H9 (cell line): Measurements from ENCODE around the gene UGT1A6. TPM values are rescaled to one million over a fixed set of nuclear protein-coding genes. Genes with fewer than 3 reads are reported as not detected.

ENCODE experiments used
- DNase-seq: peaks from one replicate; pipeline ENCODE4 v3.0.0-alpha.2; 2017
- H2AFZ ChIP-seq: one replicate; pipeline ENCODE4 v1.6.1; 2013; ENCODE audit warnings: mild to moderate bottlenecking, low read length, control low read depth, moderate library complexity
- H2AK5ac ChIP-seq: 2 replicates; pipeline ENCODE4 v1.6.1; 2013; ENCODE audit warnings: low read length, control low read depth, mixed read lengths; ENCODE audit not compliant: insufficient read length
- H2BK120ac ChIP-seq: one replicate; pipeline ENCODE4 v1.6.1; 2013; ENCODE audit warnings: low read depth, mild to moderate bottlenecking, low read length, control low read depth, inconsistent platforms; ENCODE audit not compliant: poor library complexity, severe bottlenecking
- H2BK12ac ChIP-seq: 2 replicates; pipeline ENCODE4 v1.6.1; 2013; ENCODE audit warnings: low read length, control low read depth, mixed read lengths, low read depth; ENCODE audit not compliant: insufficient read length
- H2BK15ac ChIP-seq: 2 replicates; pipeline ENCODE4 v1.6.1; 2013; ENCODE audit warnings: low read depth, low read length, control low read depth
- H2BK20ac ChIP-seq: one replicate; pipeline ENCODE4 v1.6.1; 2013; ENCODE audit warnings: low read depth, mild to moderate bottlenecking, low read length, control low read depth, inconsistent platforms; ENCODE audit not compliant: poor library complexity, severe bottlenecking
- H2BK5ac ChIP-seq: 2 replicates; pipeline ENCODE4 v1.6.1; 2013; ENCODE audit warnings: low read length, control low read depth, mixed read lengths; ENCODE audit not compliant: insufficient read length
- H3K14ac ChIP-seq: 2 replicates; pipeline ENCODE4 v1.6.1; 2013; ENCODE audit warnings: low read length, control low read depth; ENCODE audit not compliant: insufficient read depth
- H3K18ac ChIP-seq: 2 replicates; pipeline ENCODE4 v1.6.1; 2013; ENCODE audit warnings: low read depth, mild to moderate bottlenecking, mixed read lengths, low read length, control low read depth; ENCODE audit not compliant: insufficient read length
- H3K23ac ChIP-seq: 2 replicates; pipeline ENCODE4 v1.6.1; 2013; ENCODE audit warnings: low read length, control low read depth, mixed read lengths, low read depth; ENCODE audit not compliant: insufficient read length
- H3K23me2 ChIP-seq: 2 replicates; pipeline ENCODE4 v1.6.1; 2013; ENCODE audit warnings: low read depth, mild to moderate bottlenecking, mixed read lengths, low read length, control low read depth; ENCODE audit not compliant: insufficient read length, poor library complexity, severe bottlenecking
- H3K27ac ChIP-seq: 2 replicates; pipeline ENCODE4 v1.5.1; 2013; ENCODE audit warnings: low read length, control low read depth, mixed read lengths, low read depth; ENCODE audit not compliant: insufficient read length
- H3K27me3 ChIP-seq: 2 replicates; pipeline ENCODE4 v1.6.1; 2013; ENCODE audit warnings: low read length, control low read depth, inconsistent platforms; ENCODE audit not compliant: insufficient read depth
- H3K4ac ChIP-seq: 2 replicates; pipeline ENCODE4 v1.6.1; 2013; ENCODE audit warnings: low read depth, mild to moderate bottlenecking, control low read depth, inconsistent platforms, low read length, moderate library complexity
- H3K4me1 ChIP-seq: 2 replicates; pipeline ENCODE4 v1.6.1; 2013; ENCODE audit warnings: low read length, control low read depth, inconsistent platforms; ENCODE audit not compliant: insufficient read depth
- H3K4me2 ChIP-seq: 2 replicates; pipeline ENCODE4 v1.6.1; 2013; ENCODE audit warnings: low read length, control low read depth, mixed read lengths; ENCODE audit not compliant: insufficient read length, insufficient read depth
- H3K56ac ChIP-seq: 2 replicates; pipeline ENCODE4 v1.6.1; 2013; ENCODE audit warnings: low read depth, mild to moderate bottlenecking, mixed read lengths, low read length, control low read depth; ENCODE audit not compliant: insufficient read length
- H3K79me1 ChIP-seq: 2 replicates; pipeline ENCODE4 v1.6.1; 2013; ENCODE audit warnings: low read depth, mild to moderate bottlenecking, moderate library complexity, low read length, control low read depth, inconsistent platforms; ENCODE audit not compliant: insufficient read depth, poor library complexity, severe bottlenecking
- H3K79me2 ChIP-seq: 2 replicates; pipeline ENCODE4 v1.6.1; 2013; ENCODE audit warnings: low read length, control low read depth, inconsistent platforms; ENCODE audit not compliant: insufficient read depth
- H3K9ac ChIP-seq: 2 replicates; pipeline ENCODE4 v1.6.1; 2013; ENCODE audit warnings: low read length, control low read depth, mixed read lengths; ENCODE audit not compliant: insufficient read length; ENCODE audit errors: extremely low read depth
- H3K9me3 ChIP-seq: one replicate; pipeline ENCODE4 v1.6.1; 2013; ENCODE audit warnings: low read depth, low read length, inconsistent platforms; ENCODE audit not compliant: control insufficient read depth
- H3T11ph ChIP-seq: one replicate; pipeline ENCODE4 v1.6.1; 2013; ENCODE audit warnings: mild to moderate bottlenecking, low read length, control low read depth, inconsistent platforms
- H4K20me1 ChIP-seq: one replicate; pipeline ENCODE4 v1.6.1; 2013; ENCODE audit not compliant: control insufficient read depth, insufficient read length, insufficient read depth
- H4K5ac ChIP-seq: 2 replicates; pipeline ENCODE4 v1.6.1; 2013; ENCODE audit warnings: low read depth, mild to moderate bottlenecking, mixed read lengths, low read length, control low read depth; ENCODE audit not compliant: insufficient read length
- H4K8ac ChIP-seq: replicated peaks from 2 replicates; pipeline ENCODE4 v1.6.1; 2013; ENCODE audit warnings: low read length, control low read depth, mixed read lengths, low read depth; ENCODE audit not compliant: insufficient read length
- H4K91ac ChIP-seq: 2 replicates; pipeline ENCODE4 v1.6.1; 2013; ENCODE audit warnings: low read depth, mild to moderate bottlenecking, moderate library complexity, mixed read lengths, low read length, control low read depth; ENCODE audit not compliant: insufficient read length
- H3K27ac Mint-ChIP-seq, 3 experiments: 2 replicates in 2 of 3; 3 replicates in 1 of 3; pipeline ENCODE4 v1.8.0; 2020 to 2021; ENCODE audit warnings: mixed read lengths in 3 of 3, mild to moderate bottlenecking in 1 of 3, moderate library complexity in 1 of 3
- H3K27me3 Mint-ChIP-seq: 2 replicates; pipeline ENCODE4 v1.8.0; 2021; ENCODE audit warnings: low read depth, mild to moderate bottlenecking, moderate library complexity, mixed read lengths
- H3K36me3 Mint-ChIP-seq, 3 experiments: 2 replicates in 2 of 3; 3 replicates in 1 of 3; pipeline ENCODE4 v1.8.0; 2020 to 2021; ENCODE audit warnings: low read depth in 3 of 3, mixed read lengths in 3 of 3; ENCODE audit not compliant: insufficient read depth in 1 of 3
- H3K4me1 Mint-ChIP-seq, 2 experiments: 2 replicates each; pipeline ENCODE4 v1.8.0; 2020; ENCODE audit warnings: mixed read lengths in 2 of 2
- H3K4me3 Mint-ChIP-seq, 2 experiments: 2 replicates in 1 of 2; 3 replicates in 1 of 2; pipeline ENCODE4 v1.8.0; 2020 to 2021; ENCODE audit warnings: mild to moderate bottlenecking in 2 of 2, mixed read lengths in 2 of 2, moderate library complexity in 1 of 2
- H3K9me3 Mint-ChIP-seq, 2 experiments: 2 replicates in 1 of 2; 3 replicates in 1 of 2; pipeline ENCODE4 v1.8.0; 2020; ENCODE audit warnings: mild to moderate bottlenecking in 2 of 2, mixed read lengths in 2 of 2, moderate library complexity in 1 of 2
- WGBS: extraction: QIAGEN DNeasy Blood & Tissue Kit; methylation state at CpG from one replicate; pipeline ENCODE4 v1.1.7; 2013; ENCODE audit warnings: missing lambda C conversion rate, low lambda C conversion rate, mixed read lengths; ENCODE audit not compliant: insufficient read length; ENCODE audit errors: extremely low coverage; 5-methylcytosine and 5-hydroxymethylcytosine counted together
- total RNA-seq: library from RNA; stranded (reverse); gene quantifications from 2 replicates; pipeline ENCODE4 v1.2.1, GENCODE V29; 2021
- TF ChIP-seq, protein P1 (sequence below): fragments of 200-600 bp; sonication (generic); conservative IDR thresholded peaks from 3 replicates; pipeline ENCODE4 v1.8.0; 2021; ENCODE audit warnings: antibody characterized with exemption, mild to moderate bottlenecking

UGT1A6 gene
- total RNA-seq, 1 experiment from 2014 or later = not detected

DNA sequence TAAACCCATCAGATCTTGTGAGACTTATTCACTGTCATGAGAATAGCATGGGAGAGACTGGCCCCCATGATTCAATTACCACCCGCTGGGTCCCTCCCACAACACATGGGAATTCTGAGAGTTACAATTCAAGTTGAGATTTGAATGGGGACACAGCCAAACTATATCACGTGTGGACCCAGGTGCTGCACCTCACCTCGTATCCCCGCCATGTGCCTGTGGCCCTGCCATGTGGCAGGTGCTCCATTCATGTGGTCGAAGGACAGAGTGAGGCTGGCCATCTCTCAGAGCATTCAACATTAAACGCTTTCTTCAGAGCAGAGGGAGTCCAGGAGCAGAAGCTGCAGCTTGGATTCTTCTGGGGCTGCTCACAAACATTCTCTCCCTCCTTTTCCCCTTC is 117.7 kb downstream of the UGT1A6 start:
- Histone ChIP-seq H3T11ph (no peak overlapping the region), H3K79me1 (no peaks in the 10 kb centered on the region), H2BK5ac (no peak overlapping the region), H3K56ac (no peak overlapping the region), H3K23me2 (no peaks in the 10 kb centered on the region), H3K4ac (no peak overlapping the region), H2BK20ac (no peak overlapping the region), H3K27me3 (no peaks in the 10 kb centered on the region), H2AK5ac (no peak overlapping the region), H3K4me1 (no peaks in the 10 kb centered on the region), H3K9me3 (no peaks in the 10 kb centered on the region), H4K20me1 (no peaks in the 10 kb centered on the region), H2BK12ac (no peak overlapping the region), H2BK120ac (no peak overlapping the region), H4K8ac (no peak overlapping the region), H2BK15ac (no peak overlapping the region), H3K27ac (no peak overlapping the region), H3K9ac (no peak overlapping the region), H3K4me2 (no peak overlapping the region), H3K23ac (no peak overlapping the region), H4K5ac (no peak overlapping the region), H3K18ac (no peak overlapping the region), H2AFZ (no peak overlapping the region), H3K79me2 (no peaks in the 10 kb centered on the region), H4K91ac (no peak overlapping the region), H3K14ac (no peak overlapping the region)
- TF ChIP-seq, protein P1, sequence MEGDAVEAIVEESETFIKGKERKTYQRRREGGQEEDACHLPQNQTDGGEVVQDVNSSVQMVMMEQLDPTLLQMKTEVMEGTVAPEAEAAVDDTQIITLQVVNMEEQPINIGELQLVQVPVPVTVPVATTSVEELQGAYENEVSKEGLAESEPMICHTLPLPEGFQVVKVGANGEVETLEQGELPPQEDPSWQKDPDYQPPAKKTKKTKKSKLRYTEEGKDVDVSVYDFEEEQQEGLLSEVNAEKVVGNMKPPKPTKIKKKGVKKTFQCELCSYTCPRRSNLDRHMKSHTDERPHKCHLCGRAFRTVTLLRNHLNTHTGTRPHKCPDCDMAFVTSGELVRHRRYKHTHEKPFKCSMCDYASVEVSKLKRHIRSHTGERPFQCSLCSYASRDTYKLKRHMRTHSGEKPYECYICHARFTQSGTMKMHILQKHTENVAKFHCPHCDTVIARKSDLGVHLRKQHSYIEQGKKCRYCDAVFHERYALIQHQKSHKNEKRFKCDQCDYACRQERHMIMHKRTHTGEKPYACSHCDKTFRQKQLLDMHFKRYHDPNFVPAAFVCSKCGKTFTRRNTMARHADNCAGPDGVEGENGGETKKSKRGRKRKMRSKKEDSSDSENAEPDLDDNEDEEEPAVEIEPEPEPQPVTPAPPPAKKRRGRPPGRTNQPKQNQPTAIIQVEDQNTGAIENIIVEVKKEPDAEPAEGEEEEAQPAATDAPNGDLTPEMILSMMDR = no peak
- Mint-ChIP-seq H3K4me1 (no peaks in the 10 kb centered on the region), H3K4me3 (no peak overlapping the region), H3K27me3 (peaks cover 15% of the 10 kb centered on the region), H3K9me3 (peaks cover 0 to 2% of the 10 kb centered on the region in 2 experiments; a peak in 2 of 5 replicates), H3K27ac (no peak overlapping the region), H3K36me3 (no peaks in the 10 kb centered on the region)
- WGBS = no CpG with 5 or more reads among the region's 6 CpGs
- DNase-seq = no peak
